GM12873 (cell line): Measurements from ENCODE around the gene UVSSA.

Source experiments
- TF ChIP-seq, protein P1 (sequence below): IDR thresholded peaks from 2 replicates; pipeline ENCODE4 v1.5.1; 2012; ENCODE audit warnings: low read depth, mild to moderate bottlenecking, moderate library complexity, low read length, control low read depth; ENCODE audit not compliant: insufficient read depth; ENCODE audit errors: missing control alignments

UVSSA gene

GRCh38 chr4:1345903-1346780 is 866 bp upstream of the UVSSA start:
- TF ChIP-seq, protein P1, sequence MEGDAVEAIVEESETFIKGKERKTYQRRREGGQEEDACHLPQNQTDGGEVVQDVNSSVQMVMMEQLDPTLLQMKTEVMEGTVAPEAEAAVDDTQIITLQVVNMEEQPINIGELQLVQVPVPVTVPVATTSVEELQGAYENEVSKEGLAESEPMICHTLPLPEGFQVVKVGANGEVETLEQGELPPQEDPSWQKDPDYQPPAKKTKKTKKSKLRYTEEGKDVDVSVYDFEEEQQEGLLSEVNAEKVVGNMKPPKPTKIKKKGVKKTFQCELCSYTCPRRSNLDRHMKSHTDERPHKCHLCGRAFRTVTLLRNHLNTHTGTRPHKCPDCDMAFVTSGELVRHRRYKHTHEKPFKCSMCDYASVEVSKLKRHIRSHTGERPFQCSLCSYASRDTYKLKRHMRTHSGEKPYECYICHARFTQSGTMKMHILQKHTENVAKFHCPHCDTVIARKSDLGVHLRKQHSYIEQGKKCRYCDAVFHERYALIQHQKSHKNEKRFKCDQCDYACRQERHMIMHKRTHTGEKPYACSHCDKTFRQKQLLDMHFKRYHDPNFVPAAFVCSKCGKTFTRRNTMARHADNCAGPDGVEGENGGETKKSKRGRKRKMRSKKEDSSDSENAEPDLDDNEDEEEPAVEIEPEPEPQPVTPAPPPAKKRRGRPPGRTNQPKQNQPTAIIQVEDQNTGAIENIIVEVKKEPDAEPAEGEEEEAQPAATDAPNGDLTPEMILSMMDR = peak; percentile 17

- TF ChIP-seq, protein P1 = no peak
Measured at GRCh38 chr4:1347410-1347864, 429 bp downstream of the UVSSA start.

DNA sequence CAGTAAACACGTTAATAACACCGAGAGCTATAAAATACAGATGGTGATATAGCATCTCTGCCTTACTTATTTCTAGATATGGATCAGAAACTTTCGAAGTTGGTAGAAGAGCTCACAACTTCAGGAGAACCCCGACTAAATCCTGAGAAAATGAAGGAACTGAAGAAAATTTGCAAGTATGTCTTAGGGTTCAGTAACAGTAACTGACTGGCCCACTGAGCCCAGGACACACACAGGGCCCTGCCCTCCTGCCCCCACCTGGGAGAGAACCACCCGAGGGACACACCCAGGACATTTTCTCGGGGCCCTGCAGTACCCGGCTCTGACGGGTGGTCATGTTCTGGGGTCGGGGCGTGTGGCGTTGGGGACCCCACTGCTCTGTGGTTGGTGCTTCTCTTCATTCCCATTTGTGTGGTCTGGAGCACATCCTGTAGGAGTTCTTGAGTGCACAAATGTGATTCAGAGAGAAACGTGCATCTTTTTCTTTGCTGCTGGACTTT is 1.1 kb downstream of the UVSSA start:
- TF ChIP-seq, protein P1 = no peak

- TF ChIP-seq, protein P1 = no peak
Measured at GRCh38 chr4:1348746-1349145, 1.7 kb downstream of the UVSSA start.

- TF ChIP-seq, protein P1 = no peak
Measured at GRCh38 chr4:1349359-1350168, 2.6 kb downstream of the UVSSA start.

- TF ChIP-seq, protein P1 = no peak
Measured at GRCh38 chr4:1350169-1350520, 3.1 kb downstream of the UVSSA start.
